Hematopoietic multipotent progenitor cell treated with erythropoietin and hydrocortisone succinate and interleukin-3 and kit ligand, for 15 days (in vitro differentiated cells): ENCODE results near the gene HCN3.
"Not testable (repeated sequence)": the region's sequence is repeated elsewhere in the genome, so short reads cannot be mapped to it uniquely, and the experiment has no call there.

Source experiments
- DNase-seq: peaks from one replicate; pipeline ENCODE4 v3.0.0-alpha.2; 2015; ENCODE audit warnings: low spot score

Gene HCN3

GRCh38 chr1:155284476-155284875 lies 7.2 kb downstream of the HCN3 start:
- no peak for DNase-seq

GRCh38 chr1:155285063-155285462 lies 7.8 kb downstream of the HCN3 start:
- DNase-seq, result no peak

GRCh38 chr1:155285631-155286044 lies 8.4 kb downstream of the HCN3 start:
- DNase-seq, result no peak

- no peak for DNase-seq
Observed at GRCh38 chr1:155286544-155286943, 9.3 kb downstream of the HCN3 start.

GRCh38 chr1:155287987-155288543 lies 10.8 kb downstream of the HCN3 start:
- no peak for DNase-seq

GRCh38 chr1:155291006-155291405 lies 13.7 kb downstream of the HCN3 start:
- DNase-seq, result not testable (repeated sequence)

- DNase-seq, result no peak
Observed at GRCh38 chr1:155293086-155293749, 16.0 kb downstream of the HCN3 start.

GRCh38 chr1:155294520-155295182 lies 17.4 kb downstream of the HCN3 start:
- DNase-seq, result no peak

- no peak for DNase-seq
Observed at GRCh38 chr1:155295183-155295941, 18.1 kb downstream of the HCN3 start.

- DNase-seq, result no peak
Observed at GRCh38 chr1:155295942-155296267, 18.6 kb downstream of the HCN3 start.

- peak; percentile 53 for DNase-seq
Observed at GRCh38 chr1:155296661-155297060, 19.4 kb downstream of the HCN3 start.

GRCh38 chr1:155297384-155297783 lies 20.1 kb downstream of the HCN3 start:
- no peak for DNase-seq

- DNase-seq, result no peak
Observed at GRCh38 chr1:155300024-155300423, 22.8 kb downstream of the HCN3 start.

GRCh38 chr1:155300553-155301329 lies 23.5 kb downstream of the HCN3 start:
- DNase-seq, result no peak

- peak; percentile 60 for DNase-seq
Observed at GRCh38 chr1:155301342-155301841, 24.1 kb downstream of the HCN3 start, which contains the start of gene PKLR. PKLR (minus strand) TSS chr1:155301438; CDS start chr1:155301395, 43 bp downstream.

- no peak for DNase-seq
Observed at GRCh38 chr1:155304558-155305063, 27.3 kb downstream of the HCN3 start.

GRCh38 chr1:155305881-155306391 lies 28.7 kb downstream of the HCN3 start:
- no peak for DNase-seq

GRCh38 chr1:155307247-155307740 lies 30.0 kb downstream of the HCN3 start:
- peak; percentile 57 for DNase-seq

- peak; percentile 99 for DNase-seq
Observed at GRCh38 chr1:155308493-155309422, 31.5 kb downstream of the HCN3 start, which contains the start of gene FDPS. FDPS (plus strand) TSS chr1:155308866; CDS start chr1:155309790, 924 bp downstream.
